HEK293 (cell line): ENCODE results near the gene ZBTB44.

Experiments
- CTCF ChIP-seq: fragments of 450-650 bp; formaldehyde crosslinking; IDR thresholded peaks from 2 replicates; pipeline ENCODE4 v1.5.1; 2016; ENCODE audit warnings: missing biosample characterization, missing genetic modification characterization
- PRDM10 ChIP-seq: fragments of 450-650 bp; formaldehyde crosslinking; IDR thresholded peaks from 2 replicates; pipeline ENCODE4 v1.5.1; 2016; ENCODE audit warnings: missing biosample characterization, missing genetic modification characterization
- TRIM28 ChIP-seq: IDR thresholded peaks from 2 replicates; pipeline ENCODE4 v1.6.1; 2011; ENCODE audit warnings: low read length, control low read depth, borderline replicate concordance
- ZBTB1 ChIP-seq: fragments of 450-650 bp; formaldehyde crosslinking; IDR thresholded peaks from 2 replicates; pipeline ENCODE4 v1.5.1; 2016; ENCODE audit warnings: missing biosample characterization, missing genetic modification characterization
- ZBTB49 ChIP-seq: fragments of 450-650 bp; formaldehyde crosslinking; IDR thresholded peaks from 2 replicates; pipeline ENCODE4 v1.5.1; 2016; ENCODE audit warnings: missing biosample characterization, missing genetic modification characterization, low read depth
- ZBTB7A ChIP-seq: fragments of 450-650 bp; formaldehyde crosslinking; IDR thresholded peaks from 2 replicates; pipeline ENCODE4 v1.5.1; 2016; ENCODE audit warnings: low read depth, missing biosample characterization, missing genetic modification characterization
- ZNF621 ChIP-seq: fragments of 450-650 bp; formaldehyde crosslinking; IDR thresholded peaks from 2 replicates; pipeline ENCODE4 v1.5.1; 2017; ENCODE audit warnings: missing biosample characterization, missing genetic modification characterization
- ZNF645 ChIP-seq: fragments of 450-650 bp; formaldehyde crosslinking; IDR thresholded peaks from 2 replicates; pipeline ENCODE4; 2016; ENCODE audit warnings: missing biosample characterization, missing genetic modification characterization
- ZNF776 ChIP-seq: fragments of 450-650 bp; formaldehyde crosslinking; IDR thresholded peaks from 2 replicates; pipeline ENCODE4 v1.5.0; 2017; ENCODE audit warnings: missing biosample characterization, missing genetic modification characterization, borderline replicate concordance
- ZNF830 ChIP-seq: fragments of 450-650 bp; IDR thresholded peaks from 2 replicates; pipeline ENCODE4 v1.5.0; 2018; ENCODE audit warnings: missing biosample characterization, missing genetic modification characterization, low read depth, mild to moderate bottlenecking, moderate library complexity

GRCh38 chr11:130322126-130322525 is 7.4 kb upstream of the ZBTB44 start:
- no peak for TF ChIP-seq ZNF776 (tag by site-specific recombination)
- TF ChIP-seq ZNF621 (tag by site-specific recombination) = no peak
- no peak for TF ChIP-seq ZBTB7A (tag by site-specific recombination)
- TF ChIP-seq ZNF645 (tag by site-specific recombination) = no peak
- no peak for TF ChIP-seq CTCF
- no peak; the same call in 1 of the 2 replicates for TF ChIP-seq TRIM28
- TF ChIP-seq ZNF830 (tag by site-specific recombination) = no peak
- no peak for TF ChIP-seq ZBTB49 (tag by site-specific recombination)
- no peak for TF ChIP-seq PRDM10 (tag by site-specific recombination)
- no peak for TF ChIP-seq ZBTB1 (tag by site-specific recombination)
